Measurements from ENCODE around the gene APBB3.

Gene APBB3

GRCh38 chr5:140553657-140554056 lies 10.7 kb downstream of the APBB3 start:
- Histone ChIP-seq H2BK15ac (replicated peaks; ENCODE audit: low read depth) (no peak overlapping the region), H3K27me3 (ENCODE audit: insufficient read depth, low read length, poor library complexity) (no peaks in the 10 kb centered on the region), H3K4me2 (ENCODE audit: low read length) (no peak overlapping the region), H2AK5ac (ENCODE audit: low read length) (no peak overlapping the region), H4K5ac (ENCODE audit: low read length) (no peak overlapping the region), H3K27ac (ENCODE audit: low read depth, low read length) (no peak overlapping the region), H3K18ac (ENCODE audit: low read length) (no peak overlapping the region), H3K4me3 (ENCODE audit: low read length) (no peak overlapping the region), H2BK5ac (ENCODE audit: low read length) (no peak overlapping the region), H3K9ac (ENCODE audit: low read length) (no peak overlapping the region), H3K36me3 (ENCODE audit: control insufficient read depth, insufficient read depth, low read length) (peaks cover 4% of the 10 kb centered on the region), H2BK120ac (ENCODE audit: low read depth, low read length) (no peak overlapping the region), H3K79me1 (ENCODE audit: low read length) (peaks cover 17% of the 10 kb centered on the region), H3K56ac (ENCODE audit: low read length) (no peak overlapping the region), H4K8ac (ENCODE audit: low read depth, low read length) (no peak overlapping the region), H3K79me2 (ENCODE audit: control insufficient read depth, insufficient read depth, low read length) (peaks cover 21% of the 10 kb centered on the region), H3K4ac (ENCODE audit: low read depth, low read length) (no peak overlapping the region), H3K4me1 (ENCODE audit: control insufficient read depth, low read depth, low read length) (peaks cover 2% of the 10 kb centered on the region), H3K23ac (ENCODE audit: low read length) (no peak overlapping the region)
- no peak for DNase-seq
- WGBS (ENCODE audit: extremely low coverage, insufficient coverage, low lambda C conversion rate) = no CpG with 5 or more reads among the region's 2 CpGs

GRCh38 chr5:140551872-140552271 lies 12.5 kb downstream of the APBB3 start:
- Histone ChIP-seq H3K23ac (ENCODE audit: low read length) (no peak overlapping the region), H3K4me3 (ENCODE audit: low read length) (no peak overlapping the region), H3K9ac (ENCODE audit: low read length) (no peak overlapping the region), H4K8ac (ENCODE audit: low read depth, low read length) (no peak overlapping the region), H4K5ac (ENCODE audit: low read length) (no peak overlapping the region), H3K36me3 (ENCODE audit: control insufficient read depth, insufficient read depth, low read length) (peaks cover 4% of the 10 kb centered on the region), H3K4me1 (ENCODE audit: control insufficient read depth, low read depth, low read length) (peaks cover 4% of the 10 kb centered on the region), H2AK5ac (ENCODE audit: low read length) (no peak overlapping the region), H3K79me1 (ENCODE audit: low read length) (peaks cover 17% of the 10 kb centered on the region), H3K4me2 (ENCODE audit: low read length) (no peak overlapping the region), H3K27me3 (ENCODE audit: insufficient read depth, low read length, poor library complexity) (no peaks in the 10 kb centered on the region), H2BK15ac (replicated peaks; ENCODE audit: low read depth) (no peak overlapping the region), H3K18ac (ENCODE audit: low read length) (no peak overlapping the region), H2BK120ac (ENCODE audit: low read depth, low read length) (no peak overlapping the region), H3K79me2 (ENCODE audit: control insufficient read depth, insufficient read depth, low read length) (peaks cover 21% of the 10 kb centered on the region), H3K56ac (ENCODE audit: low read length) (no peak overlapping the region), H3K27ac (ENCODE audit: low read depth, low read length) (no peak overlapping the region), H3K4ac (ENCODE audit: low read depth, low read length) (no peak overlapping the region), H2BK5ac (ENCODE audit: low read length) (no peak overlapping the region)
- no peak for DNase-seq
- no CpG with 5 or more reads among the region's 4 CpGs for WGBS (ENCODE audit: extremely low coverage, insufficient coverage, low lambda C conversion rate)

DNA sequence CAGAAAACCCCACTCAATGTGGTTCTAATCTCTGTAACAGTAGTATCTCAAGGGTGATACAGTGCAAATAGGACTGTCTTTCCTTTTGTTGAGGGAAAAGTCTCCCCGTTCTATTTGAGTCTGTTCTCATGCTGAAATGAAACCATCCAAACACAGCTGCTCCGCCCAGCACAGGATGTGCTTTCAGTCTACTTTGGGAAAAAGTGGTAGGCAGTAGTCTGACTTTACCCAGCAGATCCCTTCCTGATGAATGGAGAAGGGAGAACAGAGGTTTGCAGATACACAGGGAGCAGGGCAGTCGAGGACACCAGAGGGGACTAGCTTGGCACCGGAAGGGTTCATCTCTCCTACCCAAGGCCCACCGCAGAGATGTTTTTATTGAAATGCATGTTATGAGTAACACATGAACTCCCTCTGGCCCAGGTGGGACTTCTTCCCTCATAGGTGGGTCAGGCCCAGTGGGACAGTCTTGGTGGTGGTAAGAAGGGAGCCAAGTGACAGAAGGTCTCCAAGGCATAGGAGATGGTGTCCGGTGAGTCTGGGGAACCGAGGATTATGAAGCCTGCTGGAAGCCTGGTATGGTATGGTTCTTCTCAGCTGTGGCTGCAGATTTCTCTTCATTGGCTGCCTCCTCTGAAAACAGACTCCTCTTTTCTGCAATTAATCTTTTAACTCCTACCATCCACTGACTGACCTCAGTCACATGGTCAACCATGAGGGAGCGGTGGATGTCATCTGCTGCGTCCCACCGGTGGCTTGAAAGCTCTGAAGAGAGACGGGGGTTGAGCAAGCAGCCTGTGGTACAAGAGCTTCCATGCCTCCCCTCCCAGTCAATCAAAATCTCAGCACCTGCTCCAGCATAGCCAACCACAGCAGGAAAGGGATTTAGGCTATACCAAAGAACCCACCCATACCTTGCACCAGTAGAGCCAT lies 14.0 kb downstream of the APBB3 start:
- H3K79me2 ChIP-seq (ENCODE audit: control insufficient read depth, insufficient read depth, low read length) = peaks cover 9% of the 10 kb centered on the region
- H3K4me3 ChIP-seq (ENCODE audit: low read length) = no peak overlapping the region
- peaks cover 12% of the 10 kb centered on the region for H3K79me1 ChIP-seq (ENCODE audit: low read length)
- H2AK5ac ChIP-seq (ENCODE audit: low read length) = no peak overlapping the region
- no peak for DNase-seq
- peaks cover 4% of the 10 kb centered on the region for H3K36me3 ChIP-seq (ENCODE audit: control insufficient read depth, insufficient read depth, low read length)
- no peak overlapping the region for H3K4ac ChIP-seq (ENCODE audit: low read depth, low read length)
- H3K23ac ChIP-seq (ENCODE audit: low read length) = no peak overlapping the region
- H3K4me2 ChIP-seq (ENCODE audit: low read length) = no peak overlapping the region
- H3K56ac ChIP-seq (ENCODE audit: low read length) = no peak overlapping the region
- H2BK5ac ChIP-seq (ENCODE audit: low read length) = no peak overlapping the region
- peaks cover 4% of the 10 kb centered on the region for H3K4me1 ChIP-seq (ENCODE audit: control insufficient read depth, low read depth, low read length)
- no peak overlapping the region for H3K27ac ChIP-seq (ENCODE audit: low read depth, low read length)
- H4K5ac ChIP-seq (ENCODE audit: low read length) = no peak overlapping the region
- no peak overlapping the region for H4K8ac ChIP-seq (ENCODE audit: low read depth, low read length)
- H3K27me3 ChIP-seq (ENCODE audit: insufficient read depth, low read length, poor library complexity) = no peaks in the 10 kb centered on the region
- WGBS (ENCODE audit: extremely low coverage, insufficient coverage, low lambda C conversion rate) = no CpG with 5 or more reads among the region's 11 CpGs
- H2BK120ac ChIP-seq (ENCODE audit: low read depth, low read length) = no peak overlapping the region
- no peak overlapping the region for H3K18ac ChIP-seq (ENCODE audit: low read length)
- H2BK15ac ChIP-seq (replicated peaks; ENCODE audit: low read depth) = no peak overlapping the region
- H3K9ac ChIP-seq (ENCODE audit: low read length) = no peak overlapping the region

- Histone ChIP-seq H3K79me2 (ENCODE audit: control insufficient read depth, insufficient read depth, low read length) (peaks cover 5% of the 10 kb centered on the region), H3K4me3 (ENCODE audit: low read length) (no peak overlapping the region), H3K56ac (ENCODE audit: low read length) (no peak overlapping the region), H3K23ac (ENCODE audit: low read length) (no peak overlapping the region), H3K36me3 (ENCODE audit: control insufficient read depth, insufficient read depth, low read length) (peaks cover 4% of the 10 kb centered on the region), H4K5ac (ENCODE audit: low read length) (no peak overlapping the region), H3K27me3 (ENCODE audit: insufficient read depth, low read length, poor library complexity) (no peaks in the 10 kb centered on the region), H3K9ac (ENCODE audit: low read length) (peak overlapping the region; percentile 21), H3K27ac (ENCODE audit: low read depth, low read length) (no peak overlapping the region), H3K4ac (ENCODE audit: low read depth, low read length) (no peak overlapping the region), H2BK5ac (ENCODE audit: low read length) (no peak overlapping the region), H3K18ac (ENCODE audit: low read length) (no peak overlapping the region), H4K8ac (ENCODE audit: low read depth, low read length) (no peak overlapping the region), H2AK5ac (ENCODE audit: low read length) (no peak overlapping the region), H2BK15ac (replicated peaks; ENCODE audit: low read depth) (no peak overlapping the region), H3K4me1 (ENCODE audit: control insufficient read depth, low read depth, low read length) (peaks cover 4% of the 10 kb centered on the region), H3K4me2 (ENCODE audit: low read length) (no peak overlapping the region), H2BK120ac (ENCODE audit: low read depth, low read length) (no peak overlapping the region), H3K79me1 (ENCODE audit: low read length) (peaks cover 10% of the 10 kb centered on the region)
- DNase-seq = no peak
- no CpG with 5 or more reads among the region's 3 CpGs for WGBS (ENCODE audit: extremely low coverage, insufficient coverage, low lambda C conversion rate)
These were observed 14.9 kb downstream of the APBB3 start for GRCh38 chr5:140549237-140550144.

- H2BK120ac ChIP-seq (ENCODE audit: low read depth, low read length) = no peak overlapping the region
- no CpG with 5 or more reads among the region's 7 CpGs for WGBS (ENCODE audit: extremely low coverage, insufficient coverage, low lambda C conversion rate)
- H3K79me2 ChIP-seq (ENCODE audit: control insufficient read depth, insufficient read depth, low read length) = peaks cover 3% of the 10 kb centered on the region
- no peak overlapping the region for H2AK5ac ChIP-seq (ENCODE audit: low read length)
- H3K9ac ChIP-seq (ENCODE audit: low read length) = peak overlapping the region; percentile 54
- H3K18ac ChIP-seq (ENCODE audit: low read length) = no peak overlapping the region
- H3K4me3 ChIP-seq (ENCODE audit: low read length) = no peak overlapping the region
- H4K5ac ChIP-seq (ENCODE audit: low read length) = no peak overlapping the region
- no peak overlapping the region for H3K27ac ChIP-seq (ENCODE audit: low read depth, low read length)
- no peak overlapping the region for H3K56ac ChIP-seq (ENCODE audit: low read length)
- no peak overlapping the region for H2BK15ac ChIP-seq (replicated peaks; ENCODE audit: low read depth)
- no peak overlapping the region for H2BK5ac ChIP-seq (ENCODE audit: low read length)
- no peaks in the 10 kb centered on the region for H3K27me3 ChIP-seq (ENCODE audit: insufficient read depth, low read length, poor library complexity)
- no peak for DNase-seq
- peaks cover 5% of the 10 kb centered on the region for H3K79me1 ChIP-seq (ENCODE audit: low read length)
- H4K8ac ChIP-seq (ENCODE audit: low read depth, low read length) = no peak overlapping the region
- peaks cover 4% of the 10 kb centered on the region for H3K36me3 ChIP-seq (ENCODE audit: control insufficient read depth, insufficient read depth, low read length)
- H3K23ac ChIP-seq (ENCODE audit: low read length) = no peak overlapping the region
- no peak overlapping the region for H3K4me2 ChIP-seq (ENCODE audit: low read length)
- no peak overlapping the region for H3K4ac ChIP-seq (ENCODE audit: low read depth, low read length)
- peaks cover 4% of the 10 kb centered on the region for H3K4me1 ChIP-seq (ENCODE audit: control insufficient read depth, low read depth, low read length)
These were observed 15.6 kb downstream of the APBB3 start for GRCh38 chr5:140548791-140549190.

Data from mesendoderm (in vitro differentiated cells).